AG09309 (cell line): ENCODE results near the gene CNIH2.
"Not testable (repeated sequence)": the region's sequence is repeated elsewhere in the genome, so short reads cannot be mapped to it uniquely, and the experiment has no call there.

Experiments
- DNase-seq: peaks from one replicate; pipeline ENCODE4 v3.0.0-alpha.2; 2010; ENCODE audit warnings: low read depth
- H3K4me3 ChIP-seq: 2 replicates; pipeline ENCODE4 v1.5.1; 2011; ENCODE audit warnings: mild to moderate bottlenecking, low read depth, low read length, moderate library complexity; ENCODE audit not compliant: control insufficient read depth
- TF ChIP-seq, protein P1 (sequence below): IDR thresholded peaks from 2 replicates; pipeline ENCODE4 v1.5.1; 2011; ENCODE audit warnings: mild to moderate bottlenecking, low read depth, low read length, inconsistent platforms; ENCODE audit not compliant: insufficient read depth, control insufficient read depth; ENCODE audit errors: missing control alignments

CNIH2 gene

DNA sequence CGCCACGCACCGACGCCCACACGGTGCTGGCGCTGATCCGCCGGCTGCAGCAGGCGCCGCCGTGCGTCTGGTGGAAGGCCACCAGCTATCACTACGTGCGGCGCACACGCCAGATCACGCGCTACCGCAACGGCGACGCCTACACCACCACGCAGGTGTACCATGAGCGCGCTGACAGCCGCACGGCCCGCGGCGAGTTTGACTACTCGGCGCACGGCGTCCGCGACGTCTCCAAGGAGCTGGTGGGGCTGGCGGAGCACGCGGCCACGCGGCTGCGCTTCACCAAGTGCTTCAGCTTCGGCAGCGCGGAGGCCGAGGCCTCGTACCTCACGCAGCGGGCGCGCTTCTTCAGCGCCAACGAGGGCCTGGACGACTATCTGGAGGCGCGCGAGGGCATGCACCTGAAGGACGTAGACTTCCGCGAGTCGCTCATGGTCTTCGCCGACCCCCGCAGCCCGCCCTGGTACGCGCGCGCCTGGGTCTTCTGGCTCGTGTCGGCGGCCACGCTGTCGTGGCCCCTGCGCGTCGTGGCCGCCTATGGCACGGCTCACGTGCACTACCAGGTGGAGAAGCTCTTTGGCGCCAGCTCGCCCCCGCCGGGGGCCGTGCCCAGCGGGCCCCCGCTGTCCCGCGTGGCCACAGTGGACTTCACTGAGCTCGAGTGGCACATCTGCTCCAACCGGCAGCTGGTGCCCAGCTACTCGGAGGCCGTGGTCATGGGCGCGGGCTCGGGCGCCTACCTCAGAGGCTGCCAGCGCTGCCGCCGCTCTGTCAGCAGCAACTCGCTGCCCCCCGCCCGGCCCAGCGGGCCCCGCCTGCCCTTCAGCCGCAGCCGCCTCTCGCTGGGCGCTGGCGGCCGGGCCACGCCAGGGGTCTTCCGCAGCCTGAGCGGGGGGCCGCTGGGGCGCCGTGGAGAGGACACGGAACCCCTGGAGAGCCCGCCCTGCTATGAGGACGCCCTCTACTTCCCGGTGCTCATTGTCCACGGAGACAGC lies 16.9 kb downstream of the CNIH2 start:
- H3K4me3 ChIP-seq = no peak overlapping the region
- no peak for DNase-seq
- TF ChIP-seq, protein P1, sequence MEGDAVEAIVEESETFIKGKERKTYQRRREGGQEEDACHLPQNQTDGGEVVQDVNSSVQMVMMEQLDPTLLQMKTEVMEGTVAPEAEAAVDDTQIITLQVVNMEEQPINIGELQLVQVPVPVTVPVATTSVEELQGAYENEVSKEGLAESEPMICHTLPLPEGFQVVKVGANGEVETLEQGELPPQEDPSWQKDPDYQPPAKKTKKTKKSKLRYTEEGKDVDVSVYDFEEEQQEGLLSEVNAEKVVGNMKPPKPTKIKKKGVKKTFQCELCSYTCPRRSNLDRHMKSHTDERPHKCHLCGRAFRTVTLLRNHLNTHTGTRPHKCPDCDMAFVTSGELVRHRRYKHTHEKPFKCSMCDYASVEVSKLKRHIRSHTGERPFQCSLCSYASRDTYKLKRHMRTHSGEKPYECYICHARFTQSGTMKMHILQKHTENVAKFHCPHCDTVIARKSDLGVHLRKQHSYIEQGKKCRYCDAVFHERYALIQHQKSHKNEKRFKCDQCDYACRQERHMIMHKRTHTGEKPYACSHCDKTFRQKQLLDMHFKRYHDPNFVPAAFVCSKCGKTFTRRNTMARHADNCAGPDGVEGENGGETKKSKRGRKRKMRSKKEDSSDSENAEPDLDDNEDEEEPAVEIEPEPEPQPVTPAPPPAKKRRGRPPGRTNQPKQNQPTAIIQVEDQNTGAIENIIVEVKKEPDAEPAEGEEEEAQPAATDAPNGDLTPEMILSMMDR = no peak

DNA sequence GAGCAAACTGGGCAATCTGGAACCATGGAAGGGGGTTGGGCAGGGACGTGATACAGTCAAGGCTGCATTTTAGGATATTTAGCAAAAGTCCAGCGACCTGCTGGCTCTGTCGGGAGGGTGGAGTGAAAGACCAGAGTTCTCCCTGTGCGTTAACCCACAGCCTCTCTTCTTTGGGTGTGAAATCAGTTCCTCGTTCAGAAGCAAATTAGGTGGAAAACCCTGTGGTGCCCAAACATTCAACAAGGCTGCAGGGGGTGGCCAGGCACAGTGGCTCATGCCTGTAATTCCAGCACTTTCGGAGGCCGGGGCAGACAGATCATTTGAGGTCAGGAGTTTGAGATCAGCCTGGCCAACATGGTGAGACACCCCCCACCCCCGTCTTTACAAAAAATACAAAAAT lies 19.6 kb downstream of the CNIH2 start:
- TF ChIP-seq, protein P1 = no peak
- no peak overlapping the region for H3K4me3 ChIP-seq
- no peak for DNase-seq

DNA sequence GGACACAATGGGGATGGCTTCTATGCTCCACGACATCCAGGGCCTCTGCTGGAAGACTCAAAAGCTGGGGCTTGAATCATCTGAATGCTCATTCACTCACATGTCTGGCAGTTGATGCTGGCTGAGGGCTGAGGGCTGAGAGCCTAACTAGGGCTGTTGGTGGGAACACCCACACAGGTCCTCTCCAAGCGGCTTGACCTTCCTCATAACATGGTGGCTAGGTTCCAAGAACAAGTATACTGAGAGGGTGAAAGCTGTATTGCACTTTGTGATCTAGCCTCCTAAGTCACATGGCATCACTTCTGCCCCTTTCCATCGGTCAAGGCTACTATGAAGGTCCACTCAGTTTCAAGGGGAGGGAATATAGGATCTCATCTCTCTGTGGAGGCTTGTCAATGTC lies 21.2 kb downstream of the CNIH2 start:
- TF ChIP-seq, protein P1 = no peak
- H3K4me3 ChIP-seq = no peak overlapping the region
- no peak for DNase-seq

DNA sequence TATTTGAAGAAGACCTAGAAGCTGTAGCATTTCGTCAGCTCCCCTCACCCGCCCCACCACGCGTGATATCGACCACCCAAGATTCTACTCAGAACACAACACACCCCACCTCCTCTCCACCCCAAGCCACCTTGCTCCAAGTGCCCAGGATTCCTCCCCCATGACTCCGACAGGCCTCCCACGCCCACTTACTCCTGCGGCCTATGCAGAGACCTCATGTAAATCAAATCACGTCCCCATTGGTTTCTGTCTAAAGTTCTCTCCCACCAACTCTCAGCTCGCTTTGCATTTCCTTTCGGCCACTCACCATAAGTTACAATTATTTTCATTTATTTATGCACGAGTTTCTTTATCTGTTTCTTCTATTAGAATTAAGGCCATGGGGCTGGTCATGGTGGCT lies 24.7 kb downstream of the CNIH2 start:
- TF ChIP-seq, protein P1 = no peak
- DNase-seq = no peak
- no peak overlapping the region for H3K4me3 ChIP-seq

DNA sequence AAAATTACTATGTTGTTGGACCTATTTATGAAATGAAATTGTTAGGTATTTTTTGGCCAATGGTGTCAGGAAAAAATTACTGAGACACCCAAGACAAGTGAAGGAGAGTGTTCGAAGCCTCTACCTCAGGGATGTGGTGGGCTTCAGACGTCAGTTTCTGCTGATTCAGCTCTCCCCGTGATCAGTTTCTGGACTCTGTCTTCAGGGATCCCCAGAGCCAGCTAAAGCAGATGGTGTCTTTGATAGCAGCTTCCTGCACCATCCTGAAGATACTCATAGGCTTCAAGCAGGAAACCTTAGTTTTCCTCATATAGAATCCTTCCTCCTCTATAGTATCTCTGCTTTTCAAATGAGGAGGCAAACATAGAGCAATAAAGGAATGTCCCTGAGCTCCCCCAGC lies 31.5 kb downstream of the CNIH2 start:
- TF ChIP-seq, protein P1 = no peak
- no peak overlapping the region for H3K4me3 ChIP-seq
- DNase-seq = no peak

DNA sequence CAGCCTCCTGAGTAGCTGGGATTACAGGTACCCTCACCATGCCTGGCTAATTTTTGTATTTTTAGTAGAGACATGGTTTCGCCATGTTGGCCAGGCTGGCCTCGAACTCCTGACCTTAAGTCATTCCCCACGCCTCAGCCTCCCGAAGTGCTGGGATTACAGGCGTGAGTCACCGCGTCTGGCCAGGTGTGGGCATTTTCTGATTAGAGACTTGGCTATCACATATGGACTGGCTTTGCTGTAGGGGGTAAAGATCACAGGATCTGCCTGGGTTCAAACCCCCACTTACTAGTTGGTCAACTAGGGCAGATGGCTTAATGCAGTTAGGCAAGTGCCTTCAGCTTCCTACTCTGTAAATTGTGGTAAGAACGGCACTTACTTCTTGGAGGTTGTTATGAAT lies 32.3 kb downstream of the CNIH2 start:
- TF ChIP-seq, protein P1 = no peak
- DNase-seq = no peak
- H3K4me3 ChIP-seq = no peak overlapping the region

DNA sequence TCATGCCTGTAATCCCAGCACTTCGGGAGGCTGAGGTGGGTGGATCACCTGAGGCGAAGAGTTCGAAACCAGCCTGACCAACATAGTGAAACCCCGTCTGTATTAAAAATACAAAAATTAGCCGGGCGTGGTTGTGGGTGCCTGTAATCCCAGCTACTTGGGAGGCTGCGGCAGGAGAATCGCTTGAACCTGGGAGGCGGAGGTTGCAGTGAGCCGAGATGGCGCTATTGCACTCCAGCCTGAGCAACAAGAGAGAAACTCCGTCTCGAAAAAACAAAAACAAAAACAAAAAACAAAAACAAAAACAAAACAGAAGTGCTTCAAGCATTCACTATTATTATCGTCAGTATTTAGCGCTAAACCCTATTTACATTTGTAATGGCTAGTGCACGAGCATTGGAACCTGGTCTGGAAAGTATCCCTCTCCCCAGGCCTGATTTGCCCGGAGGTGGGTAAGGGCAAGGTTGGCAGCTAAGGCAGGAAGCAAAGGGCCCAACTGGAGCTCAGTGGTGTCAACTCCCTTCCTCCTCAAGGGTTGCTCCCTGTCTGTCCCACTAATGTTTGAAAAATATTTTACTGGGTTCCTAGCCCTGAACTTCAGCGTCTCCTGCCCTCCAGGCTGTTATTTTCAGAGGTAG lies 32.9 kb downstream of the CNIH2 start:
- H3K4me3 ChIP-seq, DNase-seq: not testable (repeated sequence)
